Fibroblast of villous mesenchyme (primary cell): ENCODE measurements around the gene CNTNAP2. TPM values are rescaled to one million over a fixed set of nuclear protein-coding genes. Genes with fewer than 3 reads are reported as not detected.
"Not testable (repeated sequence)": the region's sequence is repeated elsewhere in the genome, so short reads cannot be mapped to it uniquely, and the experiment has no call there.

ENCODE experiments used
- DNase-seq: peaks from one replicate; pipeline ENCODE4 v3.0.0-alpha.2; 2010; ENCODE audit warnings: low read depth
- H3K4me3 ChIP-seq: 2 replicates; pipeline ENCODE4 v1.5.1; 2011; ENCODE audit warnings: low read depth, mild to moderate bottlenecking, low read length
- CTCF ChIP-seq: IDR thresholded peaks from 2 replicates; pipeline ENCODE4 v1.5.1; 2012; ENCODE audit warnings: low read depth, mild to moderate bottlenecking, low read length; ENCODE audit not compliant: insufficient read depth
- total RNA-seq: library from RNA; depleted of rRNA; stranded (reverse); fragments of >200 nt; gene quantifications from 2 replicates; pipeline ENCODE4 v1.2.3, GENCODE V29; 2012

The CNTNAP2 gene
- total RNA-seq, 1 donor = not detected

GRCh38 chr7:148287538-148287937, 2170.9 kb downstream of the CNTNAP2 start:
- DNase-seq = no peak

GRCh38 chr7:148288592-148289151, 2172.1 kb downstream of the CNTNAP2 start:
- TF ChIP-seq CTCF = no peak
- H3K4me3 ChIP-seq = no peak overlapping the region
- no peak for DNase-seq

More at GRCh38 chr7:148287538-148287937, 2170.9 kb downstream of the CNTNAP2 start:
- TF ChIP-seq CTCF = no peak
- H3K4me3 ChIP-seq = no peak overlapping the region

- DNase-seq = no peak
- H3K4me3 ChIP-seq = no peak overlapping the region
- no peak for TF ChIP-seq CTCF
These were observed 2173.0 kb downstream of the CNTNAP2 start for GRCh38 chr7:148289630-148290029.

DNA sequence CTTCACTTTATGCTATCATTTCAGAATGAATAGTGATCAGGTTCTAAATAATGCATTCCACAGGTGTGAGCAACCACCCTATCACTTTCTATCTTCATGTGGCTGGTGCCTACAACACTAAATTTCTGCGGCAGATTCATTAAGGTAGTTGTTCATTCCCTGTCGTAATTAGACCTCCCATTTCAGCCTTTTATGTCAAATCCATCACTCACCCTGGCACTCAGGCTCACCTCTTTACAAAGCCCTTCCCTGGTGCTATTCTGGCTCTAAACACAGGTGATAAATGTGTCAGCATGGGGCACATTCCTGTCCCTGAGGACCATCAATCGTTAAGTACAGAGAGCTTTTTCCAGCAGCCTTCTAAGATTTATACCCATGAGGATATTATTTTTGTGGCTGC, 2173.9 kb downstream of the CNTNAP2 start:
- TF ChIP-seq CTCF = no peak
- no peak overlapping the region for H3K4me3 ChIP-seq
- DNase-seq = no peak

DNA sequence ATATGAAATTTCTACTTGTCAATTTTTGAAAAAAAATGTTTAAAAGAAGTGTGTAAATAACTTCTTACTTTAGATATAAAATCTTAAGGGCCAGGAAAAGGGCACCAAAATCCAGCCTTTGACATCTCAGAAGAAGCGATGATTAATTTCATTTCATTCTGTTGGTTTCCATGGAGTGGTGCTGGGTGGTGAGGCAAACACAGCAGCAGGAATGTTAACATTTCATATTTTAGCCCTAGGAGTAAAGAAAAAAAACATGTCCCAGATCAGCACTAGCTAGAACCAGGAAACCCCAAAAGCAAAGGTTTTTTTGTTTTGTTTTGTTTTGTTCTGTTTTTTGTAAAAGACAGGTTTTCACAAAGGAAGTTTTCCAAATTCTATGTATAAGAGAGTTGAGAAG, 2175.2 kb downstream of the CNTNAP2 start:
- TF ChIP-seq CTCF = no peak

DNA sequence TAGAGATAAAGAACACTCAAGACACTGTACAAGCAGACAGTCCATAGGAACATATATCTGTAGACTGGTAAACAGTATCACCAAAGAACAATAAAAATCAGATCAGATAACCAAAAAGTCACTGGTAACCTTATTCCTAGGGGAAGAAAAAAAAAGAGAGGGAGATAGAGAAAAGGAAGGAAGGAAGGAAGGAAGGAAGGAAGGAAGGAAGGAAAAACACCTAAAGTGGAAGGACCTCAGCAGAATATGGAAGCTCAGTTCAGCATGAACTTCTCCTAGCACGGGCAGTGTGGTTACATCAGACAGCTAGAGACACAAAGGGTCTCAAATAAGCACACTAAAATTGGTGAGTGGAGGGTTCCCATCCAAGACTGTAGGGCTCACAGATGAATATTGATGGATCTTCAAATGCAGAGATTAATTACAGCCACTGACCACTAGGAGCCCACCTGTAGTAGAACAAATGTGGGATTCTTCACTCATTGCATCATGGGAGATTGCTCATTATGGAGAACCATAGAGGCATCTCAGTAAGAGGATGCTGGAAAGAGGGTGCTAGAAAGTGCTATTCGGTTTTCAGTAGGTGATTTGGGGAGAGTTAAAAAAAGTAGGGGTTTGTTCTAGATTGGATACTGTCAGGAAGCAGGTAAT, 2180.5 kb downstream of the CNTNAP2 start:
- DNase-seq = no peak
- TF ChIP-seq CTCF = no peak
- H3K4me3 ChIP-seq = no peak overlapping the region

More for the DNA sequence above, 2175.2 kb downstream of the CNTNAP2 start:
- H3K4me3 ChIP-seq = no peak overlapping the region
- no peak for DNase-seq

DNA sequence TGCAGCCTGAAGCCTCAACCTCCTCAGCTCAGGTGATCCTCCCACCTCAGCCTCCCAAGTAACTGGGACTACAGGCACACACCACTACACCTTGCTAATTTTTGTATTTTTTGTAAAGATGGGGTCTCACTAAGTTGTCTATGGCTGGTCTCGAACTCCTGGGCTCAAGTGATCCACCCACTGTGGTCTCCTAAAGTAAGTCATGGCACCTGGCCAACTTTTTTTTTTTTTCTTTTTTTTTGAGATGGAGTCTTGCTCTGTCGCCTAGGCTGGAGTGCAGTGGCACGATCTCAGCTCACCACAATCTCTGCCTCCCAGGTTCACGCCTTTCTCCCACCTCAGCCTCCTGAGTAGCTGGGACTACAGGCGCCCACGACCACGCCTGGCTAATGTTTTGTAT, 2182.2 kb downstream of the CNTNAP2 start:
- H3K4me3 ChIP-seq = not testable (repeated sequence)

More for the DNA sequence above, 2182.2 kb downstream of the CNTNAP2 start:
- not testable (repeated sequence) for DNase-seq
